Activated T-cell treated with anti-CD3 and anti-CD28 coated beads for 4 hours (primary cell): ENCODE data around the gene ST6GAL1.
"Not testable (repeated sequence)": the region's sequence is repeated elsewhere in the genome, so short reads cannot be mapped to it uniquely, and the experiment has no call there.

Source experiments
- DNase-seq: peaks from one replicate; pipeline ENCODE4 v3.0.0-alpha.2; 2020

ST6GAL1 gene

DNA sequence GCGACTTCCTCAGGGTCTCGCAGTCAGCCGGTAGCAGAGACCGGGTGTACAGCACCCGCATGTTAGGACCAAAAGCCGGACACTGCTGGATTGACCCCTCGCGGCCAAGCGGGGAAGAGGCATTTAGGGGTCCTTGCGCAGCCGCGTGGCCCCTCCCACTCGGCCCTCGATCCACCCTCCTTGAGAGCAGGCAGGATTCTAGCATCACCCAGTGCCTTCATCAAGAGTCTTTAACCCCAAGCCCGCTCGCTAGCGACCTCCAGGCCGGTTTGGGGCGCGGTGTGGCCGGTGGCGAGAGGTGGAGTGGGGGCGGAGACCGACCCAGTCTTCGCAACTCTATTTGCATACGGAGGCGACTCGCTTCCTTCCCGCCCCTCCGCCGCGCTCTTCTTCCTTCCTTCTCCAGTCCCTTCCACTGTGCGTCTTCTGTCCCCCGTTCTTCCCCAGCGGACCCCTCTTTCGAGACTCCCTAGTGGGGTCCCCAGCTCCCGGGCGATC lies at the start of gene ST6GAL1:
ST6GAL1 (plus strand) TSS at position 384 of the 498 bp plus-strand sequence. CDS start 112,178 bp downstream, outside the sequence.
- peak; percentile 57 for DNase-seq

GRCh38 chr3:186882150-186882524 lies 48.2 kb upstream of the ST6GAL1 start:
- DNase-seq = no peak

DNA sequence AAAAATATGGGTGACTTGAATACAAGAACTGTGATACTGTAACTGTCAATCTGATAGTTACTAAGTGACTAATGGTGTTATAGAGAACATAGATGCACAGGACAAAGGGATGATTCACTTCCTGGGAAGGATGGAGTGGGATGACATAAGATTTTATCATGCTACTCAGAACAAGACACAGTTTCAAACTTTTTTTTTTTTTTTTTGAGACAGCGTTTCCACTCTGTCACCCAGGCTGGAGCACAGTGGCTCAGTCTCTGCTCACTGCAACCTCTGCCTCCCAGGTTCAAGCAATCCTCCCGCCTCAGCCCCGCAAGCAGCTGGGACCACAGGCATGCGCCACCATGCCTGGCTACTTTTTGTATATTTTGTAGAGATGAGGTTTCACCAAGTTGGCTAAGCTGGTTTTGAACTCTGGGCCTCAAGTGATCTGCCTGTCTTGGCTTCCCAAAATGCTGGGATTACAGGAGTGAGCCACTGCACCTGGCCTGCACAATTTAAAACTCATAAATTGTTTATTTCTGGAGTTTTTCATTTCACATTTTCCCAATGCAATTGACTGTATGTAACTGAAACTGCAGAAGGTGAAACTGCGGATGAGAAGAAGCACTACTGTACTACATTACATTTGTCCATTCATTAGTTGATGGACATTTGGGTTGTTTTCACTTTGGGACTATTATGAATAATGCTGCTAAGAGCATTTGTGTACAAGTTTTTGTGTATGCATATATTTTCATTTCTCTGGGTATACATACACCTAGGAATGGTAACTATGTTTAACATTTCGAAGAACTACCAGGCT lies 47.2 kb upstream of the ST6GAL1 start:
- peak; percentile 11 for DNase-seq

GRCh38 chr3:186883686-186884058 lies 46.7 kb upstream of the ST6GAL1 start:
- DNase-seq = no peak

DNA sequence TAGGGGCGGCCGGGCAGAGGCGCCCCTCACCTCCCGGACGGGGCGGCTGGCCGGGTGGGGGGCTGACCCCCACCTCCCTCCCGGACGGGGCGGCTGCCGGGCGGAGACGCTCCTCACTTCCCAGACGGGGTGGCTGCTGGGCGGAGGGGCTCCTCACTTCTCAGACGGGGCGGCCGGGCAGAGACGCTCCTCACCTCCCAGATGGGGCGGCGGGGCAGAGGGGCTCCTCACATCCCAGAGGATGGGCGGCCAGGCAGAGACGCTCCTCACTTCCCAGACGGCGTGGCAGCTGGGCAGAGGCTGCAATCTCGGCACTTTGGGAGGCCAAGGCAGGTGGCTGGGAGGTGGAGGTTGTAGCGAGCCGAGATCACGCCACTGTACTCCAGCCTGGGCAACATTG lies 45.5 kb upstream of the ST6GAL1 start:
- DNase-seq = not testable (repeated sequence)

GRCh38 chr3:186886202-186886981 lies 43.9 kb upstream of the ST6GAL1 start:
- DNase-seq = no peak

DNA sequence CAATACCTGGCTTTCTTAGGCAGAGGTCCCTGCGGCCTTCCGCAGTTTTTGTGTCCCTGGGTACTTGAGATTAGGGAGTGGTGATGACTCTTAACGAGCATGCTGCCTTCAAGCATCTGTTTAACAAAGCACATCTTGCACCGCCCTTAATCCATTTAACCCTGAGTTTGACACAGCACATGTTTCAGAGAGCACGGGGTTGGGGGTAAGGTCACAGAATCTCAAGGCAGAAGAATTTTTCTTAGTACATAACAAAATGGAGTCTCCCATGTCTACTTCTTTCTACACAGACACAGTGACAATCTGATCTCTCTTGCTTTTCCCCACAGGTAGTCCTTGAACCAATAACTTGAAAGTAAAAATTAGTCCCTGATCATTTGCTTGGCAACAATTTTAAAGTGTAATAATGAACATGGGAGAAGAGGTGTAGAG lies 42.8 kb upstream of the ST6GAL1 start:
- DNase-seq = not testable (repeated sequence)

GRCh38 chr3:186888569-186888968 lies 41.8 kb upstream of the ST6GAL1 start:
- no peak for DNase-seq

DNA sequence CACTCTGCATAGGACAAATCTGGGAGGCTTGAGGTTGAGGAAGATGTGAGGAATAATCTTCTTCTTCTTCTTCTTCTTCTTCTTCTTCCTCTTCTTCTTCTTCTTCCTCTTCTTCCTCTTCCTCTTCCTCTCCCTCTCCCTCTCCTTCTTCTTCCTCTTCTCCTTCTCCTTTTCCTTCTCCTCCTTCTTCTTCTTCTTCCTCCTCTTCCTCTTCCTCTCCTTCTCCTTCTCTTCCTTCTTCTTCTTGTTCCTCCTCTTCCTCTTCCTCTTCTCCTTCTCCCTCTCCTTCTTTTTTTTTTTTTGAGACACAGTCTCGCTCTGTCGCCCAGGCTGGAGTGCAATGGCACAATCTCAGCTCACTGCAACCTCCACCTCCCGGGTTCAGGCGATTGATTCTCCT lies 40.6 kb upstream of the ST6GAL1 start:
- DNase-seq = not testable (repeated sequence)

DNA sequence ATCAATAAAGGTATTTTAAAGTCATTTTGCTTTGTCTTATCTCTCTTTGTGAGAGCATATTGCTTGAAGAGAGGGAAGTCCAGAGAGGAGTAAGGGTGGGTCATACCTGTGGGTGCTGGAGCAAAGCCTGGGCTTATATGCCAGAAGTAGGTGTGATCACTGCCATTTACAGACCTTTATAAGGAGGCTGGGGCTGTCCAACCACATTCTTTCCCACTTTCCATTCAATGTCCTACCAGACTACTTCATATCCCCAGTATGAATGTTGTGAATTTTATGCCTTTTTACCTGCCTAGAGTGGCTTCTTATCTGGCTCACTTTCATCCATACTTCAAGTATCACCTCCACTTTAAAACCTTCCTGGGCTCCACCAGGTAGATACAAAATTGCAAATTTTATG lies 39.4 kb upstream of the ST6GAL1 start:
- DNase-seq = no peak

DNA sequence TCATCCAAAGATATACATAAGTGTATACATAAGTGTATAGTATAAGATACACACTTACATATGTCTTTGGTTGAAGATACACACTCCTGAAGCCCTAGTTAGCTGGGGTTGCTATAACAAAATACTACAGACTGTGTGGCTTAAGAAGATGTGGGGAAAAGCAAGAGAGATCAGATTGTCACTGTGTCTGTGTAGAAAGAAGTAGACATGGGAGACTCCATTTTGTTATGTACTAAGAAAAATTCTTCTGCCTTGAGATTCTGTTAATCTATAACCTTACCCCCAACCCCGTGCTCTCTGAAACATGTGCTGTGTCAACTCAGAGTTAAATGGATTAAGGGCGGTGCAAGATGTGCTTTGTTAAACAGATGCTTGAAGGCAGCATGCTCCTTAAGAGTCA lies 37.3 kb upstream of the ST6GAL1 start:
- not testable (repeated sequence) for DNase-seq

DNA sequence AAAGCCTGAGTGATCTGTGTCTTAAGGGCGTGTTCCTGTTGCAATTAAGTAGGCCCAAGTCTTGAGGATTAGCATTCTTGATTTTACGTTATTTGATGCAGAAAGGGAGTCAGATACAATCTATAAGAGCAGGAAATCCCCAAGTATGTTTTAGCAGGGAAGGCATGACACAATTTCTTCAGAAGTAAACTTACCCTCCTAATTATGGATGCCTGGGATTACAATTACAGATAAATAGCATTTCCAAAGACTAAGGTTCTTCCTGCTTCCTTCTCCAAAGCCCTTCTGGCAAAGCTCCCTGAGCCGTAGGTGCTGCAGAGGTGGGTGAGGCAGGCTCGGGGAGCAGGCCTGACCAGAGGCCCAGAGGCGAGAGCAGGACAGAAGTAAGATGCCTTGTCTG lies 34.9 kb upstream of the ST6GAL1 start:
- no peak for DNase-seq

GRCh38 chr3:186896006-186896405 lies 34.3 kb upstream of the ST6GAL1 start:
- no peak for DNase-seq

DNA sequence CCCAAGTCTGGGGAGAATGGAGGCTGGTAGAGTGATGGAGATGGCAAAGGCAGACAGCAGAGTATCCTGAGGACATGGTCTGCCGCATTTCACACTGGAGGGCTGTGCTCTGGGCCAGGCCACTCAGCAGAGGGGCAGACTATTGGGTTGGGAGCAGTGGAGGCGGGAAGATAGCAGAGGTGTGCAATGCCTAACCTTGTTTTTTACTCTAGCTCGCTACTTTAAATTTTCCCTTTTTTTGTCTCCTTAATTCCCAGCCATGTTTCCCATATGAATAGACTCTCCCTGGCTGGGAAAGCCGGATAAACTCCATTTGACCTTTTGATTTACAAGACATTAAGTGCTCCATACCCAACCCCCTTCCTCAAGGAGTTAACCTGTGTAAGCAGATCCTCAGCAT lies 33.5 kb upstream of the ST6GAL1 start:
- DNase-seq = no peak

- no peak for DNase-seq
These were observed 29.1 kb upstream of the ST6GAL1 start for GRCh38 chr3:186901135-186901734.

- no peak for DNase-seq
These were observed 28.2 kb upstream of the ST6GAL1 start for GRCh38 chr3:186902154-186902553.

DNA sequence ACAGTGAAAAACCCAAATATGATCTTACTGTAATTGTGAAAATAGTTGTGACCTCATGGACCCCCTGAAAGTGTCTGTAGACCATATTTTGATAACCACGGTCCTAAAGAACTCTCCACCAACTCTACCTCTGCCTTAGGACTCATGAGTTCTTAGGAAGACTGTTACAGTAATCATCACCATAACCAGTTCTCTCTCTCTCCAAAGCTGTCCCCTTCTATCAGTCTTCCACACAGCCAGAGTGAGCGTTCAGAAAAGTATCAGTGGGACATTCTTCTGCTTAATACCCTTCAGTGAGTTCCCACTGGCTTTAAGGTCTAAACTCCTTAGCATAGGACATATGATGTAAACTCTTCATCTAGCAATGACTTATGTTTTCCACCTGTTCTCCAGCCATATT lies 27.6 kb upstream of the ST6GAL1 start:
- DNase-seq = no peak

- not testable (repeated sequence) for DNase-seq
These were observed 26.6 kb upstream of the ST6GAL1 start for GRCh38 chr3:186903676-186904075.

- DNase-seq = not testable (repeated sequence)
These were observed 23.3 kb upstream of the ST6GAL1 start for GRCh38 chr3:186907075-186907474.

- peak; percentile 52 for DNase-seq
These were observed 21.1 kb upstream of the ST6GAL1 start for GRCh38 chr3:186909078-186909853.

DNA sequence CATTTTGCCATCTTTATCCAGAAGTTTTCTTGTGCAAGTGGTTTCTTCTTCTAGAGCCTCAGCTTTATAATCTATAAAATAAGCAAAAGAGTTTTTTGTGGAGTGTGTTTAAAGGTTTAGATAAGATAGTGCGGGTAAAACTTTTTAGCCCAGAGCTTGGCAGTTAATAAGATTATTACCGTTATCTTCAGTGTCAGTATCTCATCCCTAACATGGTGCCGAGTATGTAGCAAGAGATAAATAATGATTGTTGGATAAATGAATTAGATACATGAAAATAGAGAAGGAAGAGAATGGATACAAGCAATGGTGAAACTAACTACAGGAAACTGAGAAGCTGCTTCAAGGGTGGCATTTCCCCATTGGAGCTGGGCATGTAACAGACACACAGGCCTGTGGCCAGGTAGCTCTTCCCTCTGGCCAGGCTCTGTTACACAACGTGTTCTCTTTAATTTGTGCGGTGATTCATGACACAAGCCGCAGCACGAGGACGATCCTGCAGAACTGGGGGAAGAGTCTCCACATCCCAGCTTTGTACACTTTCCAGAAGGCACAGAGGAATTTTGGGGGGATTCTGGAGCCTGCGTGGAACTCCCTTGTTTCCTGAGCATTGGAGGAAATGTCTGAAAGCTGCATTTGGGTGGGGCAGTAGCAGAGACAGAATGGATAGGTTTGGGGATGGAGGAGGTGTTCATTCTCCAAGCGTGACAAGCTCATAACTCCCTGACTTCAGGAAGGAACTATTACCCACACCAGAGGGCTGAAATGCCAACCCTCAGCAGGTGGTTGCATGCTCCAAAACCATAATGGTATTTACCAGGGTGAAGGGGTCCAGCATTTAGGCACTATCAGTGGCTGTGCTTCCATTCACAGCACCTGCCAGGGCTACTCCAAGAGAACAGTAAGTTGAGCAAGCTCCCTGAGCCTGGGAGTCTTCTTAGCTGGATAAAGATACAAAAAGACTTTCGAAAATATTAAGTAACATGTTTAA lies 14.2 kb upstream of the ST6GAL1 start:
- DNase-seq = no peak
